Kidney (tissue), 14 donors: ENCODE results near the gene CABCOCO1. TPM values are rescaled to one million over a fixed set of nuclear protein-coding genes. Genes with fewer than 3 reads are reported as not detected.
"Not testable (repeated sequence)": the region's sequence is repeated elsewhere in the genome, so short reads cannot be mapped to it uniquely, and the experiment has no call there.

Experiments used
- DNase-seq, 5 donors: peaks; one replicate each; pipeline ENCODE4 v3.0.0-alpha.2; 2013 to 2020
- FAIRE-seq: peaks from 2 replicates; lab custom pipeline; 2012; peaks lifted over from hg19 to GRCh38; lab: Jason Lieb, UNC
- H3K27ac ChIP-seq, 2 donors: one replicate each; pipeline ENCODE4 v1.7.0; 2013; ENCODE audit warnings: low read depth in 2 of 2, low read length in 2 of 2, inconsistent platforms in 1 of 2
- H3K27me3 ChIP-seq: one replicate; pipeline ENCODE4 v1.7.1; 2013; ENCODE audit warnings: low read length, inconsistent platforms; ENCODE audit not compliant: control insufficient read depth, insufficient read depth
- H3K36me3 ChIP-seq, 3 donors: one replicate each; pipeline versions ENCODE4 v1.7.0 to v1.7.1; 2013; ENCODE audit warnings: low read length in 3 of 3, control low read depth in 1 of 3, inconsistent platforms in 1 of 3; ENCODE audit not compliant: insufficient read depth in 3 of 3, control insufficient read depth in 2 of 3
- H3K4me1 ChIP-seq, 3 donors: one replicate each; pipeline versions ENCODE4 v1.7.0 to v1.7.1; 2013; ENCODE audit warnings: low read length in 3 of 3, inconsistent platforms in 1 of 3, low read depth in 1 of 3; ENCODE audit not compliant: control insufficient read depth in 2 of 3, insufficient read depth in 2 of 3
- H3K4me3 ChIP-seq, 3 donors: one replicate each; pipeline versions ENCODE4 v1.7.0 to v1.8.1; 2013; ENCODE audit warnings: low read length in 3 of 3, control low read depth in 1 of 3, inconsistent platforms in 1 of 3
- H3K9ac ChIP-seq, 3 donors: one replicate each; pipeline versions ENCODE4 v1.7.0 to v1.7.1; 2013; ENCODE audit warnings: low read length in 3 of 3, control low read depth in 1 of 3, inconsistent platforms in 1 of 3
- H3K9me3 ChIP-seq, 3 donors: one replicate each; pipeline versions ENCODE4 v1.7.0 to v1.7.1; 2013; ENCODE audit warnings: low read length in 3 of 3, control low read depth in 1 of 3, inconsistent platforms in 1 of 3; ENCODE audit not compliant: control insufficient read depth in 2 of 3, insufficient read depth in 1 of 3
- intact Hi-C: fragments of 100-400 bp; cut with DNase I; formaldehyde crosslinking; loops from one replicate; pipeline ENCODE4 v1.11.1; 2022
- polyA plus RNA-seq: library from polyadenylated mRNA; stranded (reverse); fragments of 350-450 nt; fragmentation: Illumina TruSeq; extraction: RNeasy Lipid Tissue Mini Kit (QIAGEN cat#74804); gene quantifications from one replicate; pipeline ENCODE4 v1.2.3, GENCODE V29; 2014; ENCODE audit warnings: low read depth, low replicate concordance; ENCODE audit not compliant: insufficient read depth
- total RNA-seq: library from RNA; stranded (reverse); fragmentation: NEBNext Ultra II Directional; extraction: Animal tissue kit (Norgen Biotek cat#: 25700); gene quantifications from one replicate; pipeline ENCODE4 v1.2.1, GENCODE V29; 2021
- TF ChIP-seq, protein P1 (sequence below): IDR thresholded peaks from 3 replicates; pipeline ENCODE4 v1.5.1; 2012; ENCODE audit warnings: mild to moderate bottlenecking, moderate library complexity, borderline replicate concordance; ENCODE audit not compliant: insufficient read depth; ENCODE audit errors: extremely low read depth
- donor health status: control.
- donor health status: control.
- donor health status: control.
- donor health status: control.
- donor health status: control.
- donor health status: DM: yes; HTN: yes; CAD: no.
- donor health status: Normal renal cell carcinoma (clear cell type).

CABCOCO1 gene
- total and polyA plus RNA-seq, 2 donors from 2014 or later, result 1.5 to 2.3 TPM

DNA sequence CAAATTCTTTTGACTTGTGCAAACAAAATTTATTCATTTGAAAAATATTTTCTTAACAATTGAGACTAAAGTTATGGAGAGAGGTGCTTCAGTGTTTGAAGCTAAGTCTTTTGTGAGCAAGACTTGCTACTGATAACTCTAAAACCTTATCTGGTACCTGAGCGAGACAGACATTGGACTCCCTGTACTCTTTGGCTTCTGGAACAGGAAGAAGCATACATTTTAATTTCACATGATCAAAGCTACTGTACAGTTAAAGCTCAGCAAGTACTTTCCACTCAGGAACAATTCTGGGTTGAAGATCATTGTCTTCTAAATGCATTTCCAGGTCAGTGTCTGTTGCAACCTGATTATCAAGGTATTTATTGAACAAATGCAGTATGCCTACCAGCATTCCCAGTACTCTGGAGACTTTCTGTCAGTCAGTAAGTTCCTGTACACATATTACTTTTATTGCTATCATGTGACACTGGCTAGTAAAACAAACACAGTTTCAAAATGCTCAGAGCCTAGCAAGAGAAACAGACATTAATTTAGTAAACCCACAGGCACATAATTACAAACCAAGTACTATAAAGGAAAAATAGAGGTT lies 42.4 kb downstream of the CABCOCO1 start:
- FAIRE-seq (no peak), DNase-seq (no peak)
- H3K36me3 ChIP-seq, result no peaks in the 10 kb centered on the region
- TF ChIP-seq, protein P1, sequence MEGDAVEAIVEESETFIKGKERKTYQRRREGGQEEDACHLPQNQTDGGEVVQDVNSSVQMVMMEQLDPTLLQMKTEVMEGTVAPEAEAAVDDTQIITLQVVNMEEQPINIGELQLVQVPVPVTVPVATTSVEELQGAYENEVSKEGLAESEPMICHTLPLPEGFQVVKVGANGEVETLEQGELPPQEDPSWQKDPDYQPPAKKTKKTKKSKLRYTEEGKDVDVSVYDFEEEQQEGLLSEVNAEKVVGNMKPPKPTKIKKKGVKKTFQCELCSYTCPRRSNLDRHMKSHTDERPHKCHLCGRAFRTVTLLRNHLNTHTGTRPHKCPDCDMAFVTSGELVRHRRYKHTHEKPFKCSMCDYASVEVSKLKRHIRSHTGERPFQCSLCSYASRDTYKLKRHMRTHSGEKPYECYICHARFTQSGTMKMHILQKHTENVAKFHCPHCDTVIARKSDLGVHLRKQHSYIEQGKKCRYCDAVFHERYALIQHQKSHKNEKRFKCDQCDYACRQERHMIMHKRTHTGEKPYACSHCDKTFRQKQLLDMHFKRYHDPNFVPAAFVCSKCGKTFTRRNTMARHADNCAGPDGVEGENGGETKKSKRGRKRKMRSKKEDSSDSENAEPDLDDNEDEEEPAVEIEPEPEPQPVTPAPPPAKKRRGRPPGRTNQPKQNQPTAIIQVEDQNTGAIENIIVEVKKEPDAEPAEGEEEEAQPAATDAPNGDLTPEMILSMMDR, result no peak
- intact Hi-C loops, result no loop called here
- no peaks in the 10 kb centered on the region for H3K9me3 ChIP-seq
- no peak overlapping the region for H3K27ac ChIP-seq
- H3K4me1 ChIP-seq, result no peaks in the 10 kb centered on the region
- no peak overlapping the region for H3K9ac ChIP-seq
- no peaks in the 10 kb centered on the region for H3K27me3 ChIP-seq
- no peak overlapping the region for H3K4me3 ChIP-seq

- no peak overlapping the region for H3K9ac ChIP-seq
- TF ChIP-seq, protein P1, result no peak
- no peak overlapping the region for H3K27ac ChIP-seq
- FAIRE-seq (no peak), DNase-seq (no peak)
- intact Hi-C loops, result no loop called here
- no peak overlapping the region for H3K4me3 ChIP-seq
- no peaks in the 10 kb centered on the region for H3K36me3 ChIP-seq
- no peaks in the 10 kb centered on the region for H3K9me3 ChIP-seq
- H3K27me3 ChIP-seq, result no peaks in the 10 kb centered on the region
- H3K4me1 ChIP-seq, result no peaks in the 10 kb centered on the region
Measured at GRCh38 chr10:61708846-61709245, 46.1 kb downstream of the CABCOCO1 start.

GRCh38 chr10:61712105-61712504 lies 49.4 kb downstream of the CABCOCO1 start:
- H3K9me3 ChIP-seq, H3K36me3 ChIP-seq, DNase-seq, H3K4me3 ChIP-seq, FAIRE-seq, intact Hi-C loops, H3K27ac ChIP-seq, H3K9ac ChIP-seq, H3K4me1 ChIP-seq, H3K27me3 ChIP-seq: not testable (repeated sequence)

- FAIRE-seq, intact Hi-C loops, H3K36me3 ChIP-seq, H3K27me3 ChIP-seq, H3K27ac ChIP-seq, H3K4me3 ChIP-seq, DNase-seq, H3K9me3 ChIP-seq, H3K9ac ChIP-seq, H3K4me1 ChIP-seq: not testable (repeated sequence)
Measured at GRCh38 chr10:61719475-61719874, 56.7 kb downstream of the CABCOCO1 start.
